HG03521 (cell line): ENCODE results near the gene SNX9.
"Not testable (repeated sequence)": the region's sequence is repeated elsewhere in the genome, so short reads cannot be mapped to it uniquely, and the experiment has no call there.

Source experiments
- ATAC-seq: cut with Tn5 transposase; IDR thresholded peaks from one replicate; pipeline ENCODE4 v1.9.1; 2021; ENCODE audit warnings: mild to moderate bottlenecking, moderate library complexity; ENCODE audit not compliant: unreplicated experiment

The SNX9 gene

GRCh38 chr6:157853902-157854502 is 31.0 kb downstream of the SNX9 start:
- no peak for ATAC-seq

GRCh38 chr6:157855325-157855724 is 32.3 kb downstream of the SNX9 start:
- no peak for ATAC-seq

- not testable (repeated sequence) for ATAC-seq
Measured at GRCh38 chr6:157855804-157856203, 32.8 kb downstream of the SNX9 start.

GRCh38 chr6:157858664-157859063 is 35.6 kb downstream of the SNX9 start:
- not testable (repeated sequence) for ATAC-seq

- ATAC-seq, result no peak
Measured at GRCh38 chr6:157859775-157860504, 36.9 kb downstream of the SNX9 start.

GRCh38 chr6:157860505-157860991 is 37.5 kb downstream of the SNX9 start:
- no peak for ATAC-seq

GRCh38 chr6:157861184-157861583 is 38.1 kb downstream of the SNX9 start:
- ATAC-seq, result no peak

- ATAC-seq, result no peak
Measured at GRCh38 chr6:157861814-157862213, 38.8 kb downstream of the SNX9 start.

GRCh38 chr6:157862706-157863105 is 39.7 kb downstream of the SNX9 start:
- ATAC-seq, result no peak

- no peak for ATAC-seq
Measured at GRCh38 chr6:157864185-157864761, 41.2 kb downstream of the SNX9 start.

- no peak for ATAC-seq
Measured at GRCh38 chr6:157865249-157865648, 42.2 kb downstream of the SNX9 start.

- no peak for ATAC-seq
Measured at GRCh38 chr6:157867155-157867559, 44.1 kb downstream of the SNX9 start.

GRCh38 chr6:157867981-157868380 is 44.9 kb downstream of the SNX9 start:
- ATAC-seq, result no peak

GRCh38 chr6:157868835-157869234 is 45.8 kb downstream of the SNX9 start:
- ATAC-seq, result no peak

- no peak for ATAC-seq
Measured at GRCh38 chr6:157869673-157870302, 46.7 kb downstream of the SNX9 start.

GRCh38 chr6:157873735-157874344 is 50.8 kb downstream of the SNX9 start:
- ATAC-seq, result peak; percentile 77

- no peak for ATAC-seq
Measured at GRCh38 chr6:157877149-157877548, 54.1 kb downstream of the SNX9 start.

GRCh38 chr6:157877573-157878438 is 54.8 kb downstream of the SNX9 start:
- no peak for ATAC-seq

GRCh38 chr6:157879034-157879872 is 56.2 kb downstream of the SNX9 start:
- peak; percentile 88 for ATAC-seq
